GM23338 (cell line): ENCODE measurements around the gene NR5A2. TPM values are rescaled to one million over a fixed set of nuclear protein-coding genes. Genes with fewer than 3 reads are reported as not detected.

ENCODE experiments used
- ATAC-seq: fragments of 200-7000 bp; cut with Tn5 transposase; 3 replicates; pipeline ENCODE4 v1.9.1; 2020
- DNase-seq: peaks from one replicate; pipeline ENCODE4 v3.0.0-alpha.2; 2015; ENCODE audit warnings: low spot score
- H2AFZ ChIP-seq: fragments of 200-600 bp; sonication (generic); 2 replicates; pipeline ENCODE4 v1.8.0; 2016; ENCODE audit warnings: antibody characterized with exemption, mild to moderate bottlenecking, moderate library complexity
- H3F3A ChIP-seq: fragments of 200-600 bp; sonication (generic); replicated peaks from 2 replicates; pipeline ENCODE4 v1.8.0; 2017; ENCODE audit warnings: antibody characterized with exemption, mixed run types, low read depth
- H3K27ac ChIP-seq: fragments of 200-600 bp; sonication (generic); 2 replicates; pipeline ENCODE4 v1.6.1; 2016; ENCODE audit warnings: low read depth
- H3K27me3 ChIP-seq: fragments of 200-600 bp; sonication (generic); 2 replicates; pipeline ENCODE4 v1.8.0; 2016; ENCODE audit warnings: mild to moderate bottlenecking, mixed run types, moderate library complexity; ENCODE audit not compliant: insufficient read depth
- H3K36me3 ChIP-seq: fragments of 200-600 bp; sonication (generic); 2 replicates; pipeline ENCODE4 v1.8.0; 2016; ENCODE audit warnings: mild to moderate bottlenecking; ENCODE audit not compliant: insufficient read depth
- H3K4me1 ChIP-seq: fragments of 200-600 bp; sonication (generic); 2 replicates; pipeline ENCODE4 v1.8.0; 2016; ENCODE audit warnings: mild to moderate bottlenecking, moderate library complexity; ENCODE audit not compliant: insufficient read depth
- H3K4me2 ChIP-seq: fragments of 200-600 bp; sonication (generic); 2 replicates; pipeline ENCODE4 v1.7.1; 2017; ENCODE audit warnings: mixed run types
- H3K4me3 ChIP-seq: fragments of 200-600 bp; sonication (generic); 2 replicates; pipeline ENCODE4 v1.6.1; 2016; ENCODE audit warnings: mixed run types
- H3K79me2 ChIP-seq: fragments of 200-600 bp; sonication (generic); replicated peaks from 2 replicates; pipeline ENCODE4 v1.8.0; 2017; ENCODE audit warnings: mild to moderate bottlenecking; ENCODE audit not compliant: insufficient read depth
- H3K9me2 ChIP-seq: fragments of 200-600 bp; sonication (generic); 2 replicates; pipeline ENCODE4 v1.8.0; 2017; ENCODE audit not compliant: insufficient read depth
- H4K20me1 ChIP-seq: fragments of 200-600 bp; sonication (generic); replicated peaks from 2 replicates; pipeline ENCODE4 v1.8.0; 2017; ENCODE audit warnings: mild to moderate bottlenecking; ENCODE audit not compliant: insufficient read depth
- H3K27ac Mint-ChIP-seq: 2 replicates; pipeline ENCODE4 v1.8.0; 2020; ENCODE audit warnings: inconsistent platforms, mild to moderate bottlenecking, moderate library complexity, mixed read lengths
- H3K27me3 Mint-ChIP-seq: 3 replicates; pipeline ENCODE4 v1.8.0; 2022; ENCODE audit warnings: low read depth, mild to moderate bottlenecking, moderate library complexity, mixed read lengths, inconsistent platforms; ENCODE audit not compliant: insufficient read depth, poor library complexity
- H3K36me3 Mint-ChIP-seq: 3 replicates; pipeline ENCODE4 v1.8.0; 2021; ENCODE audit warnings: low read depth, mild to moderate bottlenecking, inconsistent platforms, moderate library complexity, mixed read lengths
- H3K4me1 Mint-ChIP-seq: 3 replicates; pipeline ENCODE4 v1.8.0; 2020; ENCODE audit warnings: mild to moderate bottlenecking, inconsistent platforms, mixed read lengths
- H3K4me3 Mint-ChIP-seq: 3 replicates; pipeline ENCODE4 v1.8.0; 2021; ENCODE audit warnings: moderate library complexity, mild to moderate bottlenecking, inconsistent platforms, mixed read lengths
- H3K9me3 Mint-ChIP-seq: 3 replicates; pipeline ENCODE4 v1.8.0; 2020; ENCODE audit warnings: moderate library complexity, mild to moderate bottlenecking, inconsistent platforms, mixed read lengths
- CTCF ChIP-seq, 2 experiments: fragments of 200-600 bp in 1 of 2; sonication (generic) in 1 of 2; conservative IDR thresholded peaks; 2 replicates each; pipeline versions ENCODE4 v1.5.1 to v1.6.1; 2016 to 2017; ENCODE audit warnings: antibody characterized with exemption in 2 of 2, low read depth in 2 of 2, mild to moderate bottlenecking in 2 of 2, moderate library complexity in 1 of 2
- EZH2 ChIP-seq: fragments of 200-600 bp; sonication (generic); IDR thresholded peaks from one replicate; pipeline ENCODE4 v1.8.0; 2017; ENCODE audit warnings: antibody characterized with exemption, mild to moderate bottlenecking, low read depth; ENCODE audit not compliant: unreplicated experiment
- EZH2phosphoT487 ChIP-seq: fragments of 200-600 bp; sonication (generic); IDR thresholded peaks from one replicate; pipeline ENCODE4 v1.8.1; 2018; ENCODE audit warnings: antibody characterized with exemption; ENCODE audit not compliant: unreplicated experiment
- JUNB ChIP-seq: IDR thresholded peaks from one replicate; pipeline ENCODE4 v1.6.1; 2016; ENCODE audit warnings: antibody characterized with exemption; ENCODE audit not compliant: unreplicated experiment
- NANOG ChIP-seq: IDR thresholded peaks from 2 replicates; pipeline ENCODE4 v1.6.1; 2016; ENCODE audit warnings: antibody characterized with exemption, borderline replicate concordance
- POLR2AphosphoS5 ChIP-seq: IDR thresholded peaks from 2 replicates; pipeline ENCODE4 v1.6.1; 2016; ENCODE audit warnings: antibody characterized with exemption, low read depth
- REST ChIP-seq: IDR thresholded peaks from one replicate; pipeline ENCODE4 v1.6.1; 2018; ENCODE audit warnings: antibody characterized with exemption; ENCODE audit not compliant: unreplicated experiment
- STAT1 ChIP-seq: IDR thresholded peaks from one replicate; pipeline ENCODE4 v1.6.1; 2016; ENCODE audit warnings: antibody characterized with exemption; ENCODE audit not compliant: unreplicated experiment
- ZNF114 ChIP-seq: fragments of 250-450 bp; sonication (Bioruptor Pico); IDR thresholded peaks from 2 replicates; pipeline ENCODE4 v1.5.0; 2020; ENCODE audit warnings: mild to moderate bottlenecking, moderate library complexity
- ZNF331 ChIP-seq: fragments of 250-450 bp; sonication (Bioruptor Pico); IDR thresholded peaks from 2 replicates; pipeline ENCODE4 v1.5.0; 2020; ENCODE audit warnings: low read depth, mild to moderate bottlenecking, moderate library complexity
- ZNF462 ChIP-seq: fragments of 250-450 bp; sonication (Bioruptor Pico); IDR thresholded peaks from 2 replicates; pipeline ENCODE4 v1.5.0; 2020; ENCODE audit warnings: mild to moderate bottlenecking, moderate library complexity
- polyA plus RNA-seq: library from polyadenylated mRNA; unstranded; fragments of >200 nt; fragmentation: Nextera tagmentation; extraction: Ambion mirVana; gene quantifications from 2 replicates; pipeline ENCODE4 v1.2.1, GENCODE V29; 2016
- total RNA-seq: library from RNA; depleted of rRNA; stranded (reverse); fragments of >200 nt; shearing (Covaris generic); gene quantifications from 2 replicates; pipeline ENCODE4 v1.2.3, GENCODE V29; 2014

The NR5A2 gene
- total and polyA plus RNA-seq, 2 experiments from 2014 or later, result 4.4 to 13.1 TPM

GRCh38 chr1:200058341-200058740, 30.8 kb downstream of the NR5A2 start:
- Mint-ChIP-seq H3K4me1 (peaks cover 9% of the 10 kb centered on the region; the same call in 2 of the 3 replicates), H3K4me3 (no peak overlapping the region), H3K27ac (no peak overlapping the region), H3K36me3 (no peaks in the 10 kb centered on the region; the same call in 2 of the 3 replicates), H3K27me3 (peaks cover 2% of the 10 kb centered on the region), H3K9me3 (no peaks in the 10 kb centered on the region)
- Histone ChIP-seq H3F3A (no peaks in the 10 kb centered on the region), H3K4me1 (no peaks in the 10 kb centered on the region), H4K20me1 (no peaks in the 10 kb centered on the region), H3K4me3 (no peak overlapping the region), H3K27me3 (no peaks in the 10 kb centered on the region), H3K4me2 (no peak overlapping the region), H3K27ac (no peak overlapping the region), H3K79me2 (peaks cover 33% of the 10 kb centered on the region), H2AFZ (no peak overlapping the region), H3K9me2 (no peaks in the 10 kb centered on the region), H3K36me3 (no peaks in the 10 kb centered on the region; the same call in 1 of the 2 replicates)
- ATAC-seq (no peak), DNase-seq (no peak)
- no peak for TF ChIP-seq NANOG
- no peak for TF ChIP-seq EZH2phosphoT487
- TF ChIP-seq ZNF114, result no peak
- no peak for TF ChIP-seq CTCF (conservative IDR thresholded peaks at IDR 0.05; ENCODE audit: low read depth in 2 of 2)
- no peak for TF ChIP-seq ZNF331 (CRISPR knock-in tag)
- TF ChIP-seq POLR2AphosphoS5, result no peak
- TF ChIP-seq EZH2, result no peak

- H3F3A ChIP-seq, result no peaks in the 10 kb centered on the region
- no peaks in the 10 kb centered on the region for H3K9me2 ChIP-seq
- no peak overlapping the region for H3K4me3 Mint-ChIP-seq
- H3K27ac ChIP-seq, result no peak overlapping the region
- no peak overlapping the region for H2AFZ ChIP-seq
- H4K20me1 ChIP-seq, result no peaks in the 10 kb centered on the region
- H3K4me3 ChIP-seq, result no peak overlapping the region
- no peak for ATAC-seq
- peaks cover 30% of the 10 kb centered on the region; the same call in 1 of the 2 replicates for H3K79me2 ChIP-seq
- DNase-seq, result no peak
- no peaks in the 10 kb centered on the region for H3K27me3 ChIP-seq
- no peaks in the 10 kb centered on the region; the same call in 2 of the 3 replicates for H3K4me1 Mint-ChIP-seq
- H3K9me3 Mint-ChIP-seq, result no peaks in the 10 kb centered on the region
- no peaks in the 10 kb centered on the region; the same call in 2 of the 3 replicates for H3K36me3 Mint-ChIP-seq
- H3K27ac Mint-ChIP-seq, result no peak overlapping the region
- H3K36me3 ChIP-seq, result no peaks in the 10 kb centered on the region; the same call in 1 of the 2 replicates
- no peaks in the 10 kb centered on the region for H3K27me3 Mint-ChIP-seq
- H3K4me2 ChIP-seq, result no peak overlapping the region
- no peaks in the 10 kb centered on the region for H3K4me1 ChIP-seq
- no peak for TF ChIP-seq NANOG
- no peak for TF ChIP-seq ZNF462 (CRISPR knock-in tag)
- no peak for TF ChIP-seq ZNF331 (CRISPR knock-in tag)
- TF ChIP-seq JUNB, result no peak
- TF ChIP-seq REST, result no peak
- no peak for TF ChIP-seq EZH2
- no peak for TF ChIP-seq STAT1
Measured at GRCh38 chr1:200062143-200062542, 34.6 kb downstream of the NR5A2 start.
